Keratinocyte (primary cell): ENCODE measurements around the gene HNRNPDL.

ENCODE experiments used
- EZH2 ChIP-seq: IDR thresholded peaks from one replicate; pipeline ENCODE4 v1.6.1; 2012; ENCODE audit warnings: inconsistent platforms, mild to moderate bottlenecking, low read length, moderate library complexity
- TF ChIP-seq, protein P1 (sequence below), 3 experiments: IDR thresholded peaks in 1 of 3; conservative IDR thresholded peaks in 1 of 3; optimal IDR thresholded peaks in 1 of 3; 2 replicates in 2 of 3; 3 replicates in 1 of 3; pipeline versions ENCODE3 to v1.5.1; 2011; ENCODE audit warnings: low read length in 3 of 3, mild to moderate bottlenecking in 3 of 3, moderate library complexity in 2 of 3, control low read depth in 1 of 3, inconsistent platforms in 1 of 3; ENCODE audit not compliant: insufficient read depth in 2 of 3; ENCODE audit errors: extremely low read depth in 1 of 3

DNA sequence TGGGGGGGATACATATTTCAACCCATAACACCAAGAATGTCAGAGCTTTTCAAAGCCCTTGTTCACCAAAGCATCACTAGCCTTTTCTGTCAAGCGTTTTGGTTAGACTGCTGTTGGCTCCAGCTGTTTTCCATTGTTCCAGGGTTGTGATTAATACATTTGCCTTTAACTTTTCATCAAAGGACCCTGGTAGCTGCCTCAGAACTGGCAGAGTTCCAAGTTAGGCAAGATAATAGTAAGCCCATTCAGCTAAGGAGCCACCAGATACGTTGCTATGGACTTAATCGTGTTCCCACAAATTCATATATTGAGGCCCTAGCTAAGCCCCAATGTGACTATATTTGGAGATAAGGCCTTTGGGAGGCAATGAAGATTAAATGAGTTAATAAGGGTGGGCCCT is 37.2 kb upstream of the HNRNPDL start:
- TF ChIP-seq, protein P1, sequence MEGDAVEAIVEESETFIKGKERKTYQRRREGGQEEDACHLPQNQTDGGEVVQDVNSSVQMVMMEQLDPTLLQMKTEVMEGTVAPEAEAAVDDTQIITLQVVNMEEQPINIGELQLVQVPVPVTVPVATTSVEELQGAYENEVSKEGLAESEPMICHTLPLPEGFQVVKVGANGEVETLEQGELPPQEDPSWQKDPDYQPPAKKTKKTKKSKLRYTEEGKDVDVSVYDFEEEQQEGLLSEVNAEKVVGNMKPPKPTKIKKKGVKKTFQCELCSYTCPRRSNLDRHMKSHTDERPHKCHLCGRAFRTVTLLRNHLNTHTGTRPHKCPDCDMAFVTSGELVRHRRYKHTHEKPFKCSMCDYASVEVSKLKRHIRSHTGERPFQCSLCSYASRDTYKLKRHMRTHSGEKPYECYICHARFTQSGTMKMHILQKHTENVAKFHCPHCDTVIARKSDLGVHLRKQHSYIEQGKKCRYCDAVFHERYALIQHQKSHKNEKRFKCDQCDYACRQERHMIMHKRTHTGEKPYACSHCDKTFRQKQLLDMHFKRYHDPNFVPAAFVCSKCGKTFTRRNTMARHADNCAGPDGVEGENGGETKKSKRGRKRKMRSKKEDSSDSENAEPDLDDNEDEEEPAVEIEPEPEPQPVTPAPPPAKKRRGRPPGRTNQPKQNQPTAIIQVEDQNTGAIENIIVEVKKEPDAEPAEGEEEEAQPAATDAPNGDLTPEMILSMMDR (optimal IDR thresholded peaks at IDR 0.05 in 1 of 3, IDR thresholded peaks at IDR 0.05 in 1 of 3, conservative IDR thresholded peaks at IDR 0.05 in 1 of 3; ENCODE audit: extremely low read depth in 1 of 3, insufficient read depth in 2 of 3, low read length in 3 of 3), result no peak
- no peak for TF ChIP-seq EZH2
